ENCODE measurements around the gene EXOSC7. TPM values are rescaled to one million over a fixed set of nuclear protein-coding genes. Genes with fewer than 3 reads are reported as not detected.

Gene EXOSC7
- polyA plus RNA-seq, 1 of the 3 experiments (the other 2 are of a cell fraction), result 83.5 TPM

DNA sequence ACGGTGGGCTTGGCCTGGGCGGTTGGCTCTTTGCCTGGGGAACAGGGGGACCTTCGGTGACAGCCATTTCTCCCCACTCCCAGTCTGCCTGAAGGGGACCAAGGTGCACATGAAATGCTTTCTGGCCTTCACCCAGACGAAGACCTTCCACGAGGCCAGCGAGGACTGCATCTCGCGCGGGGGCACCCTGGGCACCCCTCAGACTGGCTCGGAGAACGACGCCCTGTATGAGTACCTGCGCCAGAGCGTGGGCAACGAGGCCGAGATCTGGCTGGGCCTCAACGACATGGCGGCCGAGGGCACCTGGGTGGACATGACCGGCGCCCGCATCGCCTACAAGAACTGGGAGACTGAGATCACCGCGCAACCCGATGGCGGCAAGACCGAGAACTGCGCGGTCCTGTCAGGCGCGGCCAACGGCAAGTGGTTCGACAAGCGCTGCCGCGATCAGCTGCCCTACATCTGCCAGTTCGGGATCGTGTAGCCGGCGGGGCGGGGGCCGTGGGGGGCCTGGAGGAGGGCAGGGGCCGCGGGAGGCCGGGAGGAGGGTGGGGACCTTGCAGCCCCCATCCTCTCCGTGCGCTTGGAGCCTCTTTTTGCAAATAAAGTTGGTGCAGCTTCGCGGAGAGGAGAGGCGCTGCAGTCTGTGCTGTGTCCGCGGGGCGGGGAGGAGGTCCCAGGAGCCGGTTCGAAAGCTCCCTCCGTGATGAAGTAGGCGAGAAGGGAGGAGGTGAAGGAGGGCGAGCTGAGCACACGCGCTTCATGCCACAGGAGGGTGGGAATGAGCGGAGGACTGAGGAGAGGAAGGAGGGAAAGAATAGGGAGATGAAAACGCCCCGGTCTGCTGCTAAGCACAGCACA is 59.6 kb downstream of the EXOSC7 start:
- DNase-seq, result peak; percentile 55

DNA sequence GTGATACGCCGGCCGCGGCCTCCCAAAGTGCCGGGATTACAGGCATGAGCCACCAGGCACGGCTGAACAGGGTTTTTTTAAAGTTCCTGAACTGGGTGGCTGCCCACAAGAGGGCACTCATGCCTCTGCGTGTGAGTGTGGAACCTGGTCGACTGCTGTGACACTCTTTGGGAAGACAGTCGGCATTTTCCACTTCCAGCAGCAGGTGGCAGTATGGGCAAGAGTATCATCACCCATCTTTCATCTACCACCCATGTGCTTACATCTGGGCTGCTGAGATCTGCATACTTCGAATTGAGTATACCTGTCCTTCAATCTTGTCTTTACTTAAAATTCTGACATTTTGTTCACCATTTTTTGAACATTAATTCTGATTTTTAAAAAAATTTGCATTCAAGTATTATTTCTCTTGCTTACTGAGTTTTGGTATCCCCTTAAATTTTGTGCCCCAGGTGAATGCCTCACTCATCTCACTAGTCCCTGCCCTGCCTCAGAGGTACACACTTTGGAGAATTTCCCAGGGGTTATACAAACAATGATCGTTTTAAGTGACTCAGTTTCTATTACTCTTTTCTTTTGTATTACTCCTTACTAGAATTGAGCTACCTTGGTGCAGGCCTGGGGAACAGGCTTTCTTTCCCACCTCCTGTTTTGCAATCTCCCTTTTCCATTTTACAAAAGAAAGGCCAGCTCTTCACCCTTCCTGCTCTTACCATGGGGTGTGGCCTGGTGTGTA is 61.8 kb downstream of the EXOSC7 start:
- DNase-seq, result peak; percentile 90
- ChIA-PET CTCF (interaction anchor here (0.5 to 16.7 kb wide), 38 partner anchors 8 to 1872 kb away, joined by 3 to 631 read pairs (median 4); partner anchors contain the start of gene TMEM158), POLR2A (no interaction called here)
- H3K9me3 ChIP-seq, result no peaks in the 10 kb centered on the region
- no peak overlapping the region for H3K4me2 ChIP-seq
- no peaks in the 10 kb centered on the region; a peak in 1 of 4 replicates for H3K4me1 ChIP-seq (ENCODE audit: control insufficient read depth in 1 of 2, insufficient read depth in 2 of 2, low read depth in 1 of 2, low read length in 1 of 2)
- no peaks in the 10 kb centered on the region for H3K79me2 ChIP-seq (ENCODE audit: insufficient read depth)
- 4% methylated on average over 11 of the region's 11 CpGs for WGBS (ENCODE audit: low lambda C conversion rate)
- no peak overlapping the region; the same call in 1 of the 2 replicates for H2AFZ ChIP-seq (ENCODE audit: low read depth)
- H3F3A ChIP-seq (replicated peaks; ENCODE audit: insufficient read depth), result no peaks in the 10 kb centered on the region
- no peak overlapping the region for H3K9ac ChIP-seq
- H3K9me2 ChIP-seq, result no peaks in the 10 kb centered on the region
- no peaks in the 10 kb centered on the region for H3K36me3 ChIP-seq (replicated peaks in 1 of 2; ENCODE audit: control insufficient read depth in 1 of 2, insufficient read depth in 2 of 2, low read length in 1 of 2)
- peak overlapping the region in 1 of 2 experiments; percentile 32; a peak in 1 of 4 replicates for H3K4me3 ChIP-seq (ENCODE audit: low read depth in 2 of 2, low read length in 1 of 2)
- H3K27ac ChIP-seq (ENCODE audit: low read depth in 2 of 2, low read length in 1 of 2), result no peak overlapping the region
- H3K27me3 ChIP-seq (ENCODE audit: insufficient read depth), result no peaks in the 10 kb centered on the region
- no peaks in the 10 kb centered on the region for H4K20me1 ChIP-seq (ENCODE audit: insufficient read depth)
- TF ChIP-seq SIN3A (IDR thresholded peaks at IDR 0.05; ENCODE audit: borderline replicate concordance, low read depth, low read length) (peak; percentile 74; the same call in 1 of the 2 replicates), SMC3 (IDR thresholded peaks at IDR 0.05; ENCODE audit: low read depth, low read length) (peak; percentile 94), TEAD4 (IDR thresholded peaks at IDR 0.05; ENCODE audit: borderline replicate concordance, insufficient read depth) (no peak), POLR2AphosphoS5 (IDR thresholded peaks at IDR 0.05; ENCODE audit: low read depth, low read length) (no peak), MXI1 (IDR thresholded peaks at IDR 0.05; ENCODE audit: low read depth, low read length) (peak; percentile 75), CHD2 (IDR thresholded peaks at IDR 0.05; ENCODE audit: low read length, partially characterized antibody) (peak; percentile 75), EZH2phosphoT487 (IDR thresholded peaks at IDR 0.05; ENCODE audit: borderline replicate concordance, low read depth) (no peak), GABPA (IDR thresholded peaks at IDR 0.05; ENCODE audit: low read depth) (no peak)
- TF ChIP-seq, protein P1, sequence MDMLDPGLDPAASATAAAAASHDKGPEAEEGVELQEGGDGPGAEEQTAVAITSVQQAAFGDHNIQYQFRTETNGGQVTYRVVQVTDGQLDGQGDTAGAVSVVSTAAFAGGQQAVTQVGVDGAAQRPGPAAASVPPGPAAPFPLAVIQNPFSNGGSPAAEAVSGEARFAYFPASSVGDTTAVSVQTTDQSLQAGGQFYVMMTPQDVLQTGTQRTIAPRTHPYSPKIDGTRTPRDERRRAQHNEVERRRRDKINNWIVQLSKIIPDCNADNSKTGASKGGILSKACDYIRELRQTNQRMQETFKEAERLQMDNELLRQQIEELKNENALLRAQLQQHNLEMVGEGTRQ (IDR thresholded peaks at IDR 0.05; ENCODE audit: borderline replicate concordance, low read depth, low read length), result no peak
- TF ChIP-seq, protein P2, sequence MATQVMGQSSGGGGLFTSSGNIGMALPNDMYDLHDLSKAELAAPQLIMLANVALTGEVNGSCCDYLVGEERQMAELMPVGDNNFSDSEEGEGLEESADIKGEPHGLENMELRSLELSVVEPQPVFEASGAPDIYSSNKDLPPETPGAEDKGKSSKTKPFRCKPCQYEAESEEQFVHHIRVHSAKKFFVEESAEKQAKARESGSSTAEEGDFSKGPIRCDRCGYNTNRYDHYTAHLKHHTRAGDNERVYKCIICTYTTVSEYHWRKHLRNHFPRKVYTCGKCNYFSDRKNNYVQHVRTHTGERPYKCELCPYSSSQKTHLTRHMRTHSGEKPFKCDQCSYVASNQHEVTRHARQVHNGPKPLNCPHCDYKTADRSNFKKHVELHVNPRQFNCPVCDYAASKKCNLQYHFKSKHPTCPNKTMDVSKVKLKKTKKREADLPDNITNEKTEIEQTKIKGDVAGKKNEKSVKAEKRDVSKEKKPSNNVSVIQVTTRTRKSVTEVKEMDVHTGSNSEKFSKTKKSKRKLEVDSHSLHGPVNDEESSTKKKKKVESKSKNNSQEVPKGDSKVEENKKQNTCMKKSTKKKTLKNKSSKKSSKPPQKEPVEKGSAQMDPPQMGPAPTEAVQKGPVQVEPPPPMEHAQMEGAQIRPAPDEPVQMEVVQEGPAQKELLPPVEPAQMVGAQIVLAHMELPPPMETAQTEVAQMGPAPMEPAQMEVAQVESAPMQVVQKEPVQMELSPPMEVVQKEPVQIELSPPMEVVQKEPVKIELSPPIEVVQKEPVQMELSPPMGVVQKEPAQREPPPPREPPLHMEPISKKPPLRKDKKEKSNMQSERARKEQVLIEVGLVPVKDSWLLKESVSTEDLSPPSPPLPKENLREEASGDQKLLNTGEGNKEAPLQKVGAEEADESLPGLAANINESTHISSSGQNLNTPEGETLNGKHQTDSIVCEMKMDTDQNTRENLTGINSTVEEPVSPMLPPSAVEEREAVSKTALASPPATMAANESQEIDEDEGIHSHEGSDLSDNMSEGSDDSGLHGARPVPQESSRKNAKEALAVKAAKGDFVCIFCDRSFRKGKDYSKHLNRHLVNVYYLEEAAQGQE (IDR thresholded peaks at IDR 0.05; ENCODE audit: low read depth, low read length), result no peak

More for the DNA sequence above, 59.6 kb downstream of the EXOSC7 start:
- no peaks in the 10 kb centered on the region for H3K79me2 ChIP-seq (ENCODE audit: insufficient read depth)
- H3K9me3 ChIP-seq, result no peaks in the 10 kb centered on the region
- ChIA-PET POLR2A (no interaction called here), CTCF (interaction anchor here (0.7 to 16.7 kb wide), 10 partner anchors 11 to 631 kb away, joined by 3 to 631 read pairs (median 6); partner anchors contain the start of gene TMEM158)
- H3K9me2 ChIP-seq, result no peaks in the 10 kb centered on the region
- WGBS (ENCODE audit: low lambda C conversion rate), result 60% methylated on average over 54 of the region's 64 CpGs
- H3K4me1 ChIP-seq (ENCODE audit: control insufficient read depth in 1 of 2, insufficient read depth in 2 of 2, low read depth in 1 of 2, low read length in 1 of 2), result no peaks in the 10 kb centered on the region; a peak in 1 of 4 replicates
- H2AFZ ChIP-seq (ENCODE audit: low read depth), result no peak overlapping the region
- no peak overlapping the region for H3K4me2 ChIP-seq
- no peaks in the 10 kb centered on the region for H4K20me1 ChIP-seq (ENCODE audit: insufficient read depth)
- H3K27me3 ChIP-seq (ENCODE audit: insufficient read depth), result no peaks in the 10 kb centered on the region
- no peak overlapping the region for H3K9ac ChIP-seq
- H3K4me3 ChIP-seq (ENCODE audit: low read depth in 2 of 2, low read length in 1 of 2), result no peak overlapping the region
- TF ChIP-seq TCF12 (IDR thresholded peaks at IDR 0.05) (no peak), MXI1 (IDR thresholded peaks at IDR 0.05; ENCODE audit: low read depth, low read length) (no peak), GATA2 (CRISPR knock-in tag; IDR thresholded peaks at IDR 0.05) (no peak), YY1 (IDR thresholded peaks at IDR 0.05; ENCODE audit: low read depth) (no peak), RAD21 (IDR thresholded peaks at IDR 0.05; ENCODE audit: low read length) (no peak), NFIC (IDR thresholded peaks at IDR 0.05; ENCODE audit: borderline replicate concordance) (no peak), SMC3 (IDR thresholded peaks at IDR 0.05; ENCODE audit: low read depth, low read length) (no peak)
- TF ChIP-seq, protein P3, sequence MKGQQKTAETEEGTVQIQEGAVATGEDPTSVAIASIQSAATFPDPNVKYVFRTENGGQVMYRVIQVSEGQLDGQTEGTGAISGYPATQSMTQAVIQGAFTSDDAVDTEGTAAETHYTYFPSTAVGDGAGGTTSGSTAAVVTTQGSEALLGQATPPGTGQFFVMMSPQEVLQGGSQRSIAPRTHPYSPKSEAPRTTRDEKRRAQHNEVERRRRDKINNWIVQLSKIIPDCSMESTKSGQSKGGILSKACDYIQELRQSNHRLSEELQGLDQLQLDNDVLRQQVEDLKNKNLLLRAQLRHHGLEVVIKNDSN (IDR thresholded peaks at IDR 0.05; ENCODE audit: borderline replicate concordance, low read depth), result no peak
- TF ChIP-seq, protein P4, sequence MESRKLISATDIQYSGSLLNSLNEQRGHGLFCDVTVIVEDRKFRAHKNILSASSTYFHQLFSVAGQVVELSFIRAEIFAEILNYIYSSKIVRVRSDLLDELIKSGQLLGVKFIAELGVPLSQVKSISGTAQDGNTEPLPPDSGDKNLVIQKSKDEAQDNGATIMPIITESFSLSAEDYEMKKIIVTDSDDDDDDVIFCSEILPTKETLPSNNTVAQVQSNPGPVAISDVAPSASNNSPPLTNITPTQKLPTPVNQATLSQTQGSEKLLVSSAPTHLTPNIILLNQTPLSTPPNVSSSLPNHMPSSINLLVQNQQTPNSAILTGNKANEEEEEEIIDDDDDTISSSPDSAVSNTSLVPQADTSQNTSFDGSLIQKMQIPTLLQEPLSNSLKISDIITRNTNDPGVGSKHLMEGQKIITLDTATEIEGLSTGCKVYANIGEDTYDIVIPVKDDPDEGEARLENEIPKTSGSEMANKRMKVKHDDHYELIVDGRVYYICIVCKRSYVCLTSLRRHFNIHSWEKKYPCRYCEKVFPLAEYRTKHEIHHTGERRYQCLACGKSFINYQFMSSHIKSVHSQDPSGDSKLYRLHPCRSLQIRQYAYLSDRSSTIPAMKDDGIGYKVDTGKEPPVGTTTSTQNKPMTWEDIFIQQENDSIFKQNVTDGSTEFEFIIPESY (IDR thresholded peaks at IDR 0.05; ENCODE audit: borderline replicate concordance, low read depth), result no peak
- H3K36me3 ChIP-seq (replicated peaks in 1 of 2; ENCODE audit: control insufficient read depth in 1 of 2, insufficient read depth in 2 of 2, low read length in 1 of 2), result no peaks in the 10 kb centered on the region
- no peak overlapping the region for H3K27ac ChIP-seq (ENCODE audit: low read depth in 2 of 2, low read length in 1 of 2)
- no peaks in the 10 kb centered on the region for H3F3A ChIP-seq (replicated peaks; ENCODE audit: insufficient read depth)
